Vagina (tissue), 2 donors: ENCODE data around the gene CORO2B. TPM values are rescaled to one million over a fixed set of nuclear protein-coding genes. Genes with fewer than 3 reads are reported as not detected.

Experiments
- DNase-seq, 2 donors: peaks; one replicate each; pipeline ENCODE4 v3.0.0-alpha.2; 2017; ENCODE audit errors: extremely low spot score in 2 of 2
- H3K27ac ChIP-seq: fragments of 200-600 bp; sonication (generic); one replicate; pipeline ENCODE4 v1.5.1; 2019
- H3K27me3 ChIP-seq: fragments of 200-600 bp; sonication (generic); one replicate; pipeline ENCODE4 v1.5.1; 2019
- H3K36me3 ChIP-seq, 2 donors: fragments of 200-600 bp; sonication (generic); one replicate each; pipeline ENCODE4 v1.5.1; 2017 to 2019
- H3K4me1 ChIP-seq: fragments of 200-600 bp; sonication (generic); one replicate; pipeline ENCODE4 v1.5.1; 2019
- H3K4me3 ChIP-seq, 2 donors: fragments of 200-600 bp; sonication (generic); 1 replicate in 1 of 2; 2 replicates in 1 of 2; pipeline ENCODE4 v1.5.1; 2016 to 2019
- H3K9me3 ChIP-seq: fragments of 200-600 bp; sonication (generic); one replicate; pipeline ENCODE4 v1.5.1; 2019
- POLR2A ChIP-seq, 2 donors: fragments of 450-650 bp; IDR thresholded peaks; one replicate each; pipeline ENCODE4 v1.6.1; 2017; ENCODE audit warnings: antibody characterized with exemption in 2 of 2, mild to moderate bottlenecking in 2 of 2, moderate library complexity in 2 of 2
- POLR2AphosphoS5 ChIP-seq, 2 donors: sonication (generic); formaldehyde crosslinking; IDR thresholded peaks; one replicate each; pipeline ENCODE4 v1.9.0; 2017; ENCODE audit warnings: antibody characterized with exemption in 2 of 2, mild to moderate bottlenecking in 2 of 2, low read depth in 1 of 2; ENCODE audit not compliant: insufficient read depth in 1 of 2
- intact Hi-C: fragments of 100-400 bp; cut with DNase I; formaldehyde crosslinking; loops from one replicate; pipeline ENCODE4 v1.15.1; 2023
- total RNA-seq: library from RNA; depleted of rRNA; stranded (reverse); fragments of >200 nt; gene quantifications from one replicate; pipeline ENCODE4 v1.2.3, GENCODE V29; 2016
- TF ChIP-seq, protein P1 (sequence below), 3 experiments: fragments of 450-650 bp in 2 of 3; fragments of 200-600 bp in 1 of 3; sonication (generic) in 1 of 3; IDR thresholded peaks; one replicate each; pipeline ENCODE4 v1.5.1; 2017 to 2019; ENCODE audit warnings: antibody characterized with exemption in 3 of 3, mild to moderate bottlenecking in 2 of 3, moderate library complexity in 2 of 3

The CORO2B gene
- total RNA-seq, 1 donor from 2014 or later: 4.7 TPM

DNA sequence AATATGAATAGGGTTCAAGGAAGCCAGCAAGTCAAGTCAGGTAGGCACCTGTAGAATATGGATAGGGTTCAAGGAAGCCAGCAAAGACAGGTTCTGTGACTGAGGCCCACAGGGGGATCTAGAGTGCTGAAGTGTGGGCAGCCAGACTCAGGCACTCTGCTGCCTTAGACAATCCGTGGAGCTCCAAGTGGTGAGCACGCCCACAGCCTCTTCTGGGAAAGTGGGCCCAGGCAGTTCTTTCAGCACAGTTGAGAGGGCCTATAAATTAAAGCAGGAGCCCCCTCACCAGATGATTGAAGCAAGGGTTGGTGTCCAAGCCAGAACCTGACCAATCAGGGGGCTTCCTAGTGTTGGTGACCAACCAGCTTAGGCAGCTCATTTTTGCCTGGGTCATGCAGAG lies 190.9 kb downstream of the CORO2B start:
- Histone ChIP-seq H3K36me3 (no peaks in the 10 kb centered on the region), H3K4me3 (no peak overlapping the region), H3K4me1 (no peaks in the 10 kb centered on the region), H3K27ac (no peak overlapping the region), H3K27me3 (no peaks in the 10 kb centered on the region), H3K9me3 (no peaks in the 10 kb centered on the region)
- DNase-seq: peak; percentile 4 to 44
- intact Hi-C loops: no loop called here
- TF ChIP-seq POLR2AphosphoS5 (IDR thresholded peaks at IDR 0.05; ENCODE audit: insufficient read depth in 1 of 2, low read depth in 1 of 2) (no peak), POLR2A (IDR thresholded peaks at IDR 0.05) (no peak)
- TF ChIP-seq, protein P1, sequence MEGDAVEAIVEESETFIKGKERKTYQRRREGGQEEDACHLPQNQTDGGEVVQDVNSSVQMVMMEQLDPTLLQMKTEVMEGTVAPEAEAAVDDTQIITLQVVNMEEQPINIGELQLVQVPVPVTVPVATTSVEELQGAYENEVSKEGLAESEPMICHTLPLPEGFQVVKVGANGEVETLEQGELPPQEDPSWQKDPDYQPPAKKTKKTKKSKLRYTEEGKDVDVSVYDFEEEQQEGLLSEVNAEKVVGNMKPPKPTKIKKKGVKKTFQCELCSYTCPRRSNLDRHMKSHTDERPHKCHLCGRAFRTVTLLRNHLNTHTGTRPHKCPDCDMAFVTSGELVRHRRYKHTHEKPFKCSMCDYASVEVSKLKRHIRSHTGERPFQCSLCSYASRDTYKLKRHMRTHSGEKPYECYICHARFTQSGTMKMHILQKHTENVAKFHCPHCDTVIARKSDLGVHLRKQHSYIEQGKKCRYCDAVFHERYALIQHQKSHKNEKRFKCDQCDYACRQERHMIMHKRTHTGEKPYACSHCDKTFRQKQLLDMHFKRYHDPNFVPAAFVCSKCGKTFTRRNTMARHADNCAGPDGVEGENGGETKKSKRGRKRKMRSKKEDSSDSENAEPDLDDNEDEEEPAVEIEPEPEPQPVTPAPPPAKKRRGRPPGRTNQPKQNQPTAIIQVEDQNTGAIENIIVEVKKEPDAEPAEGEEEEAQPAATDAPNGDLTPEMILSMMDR (IDR thresholded peaks at IDR 0.05): no peak

DNA sequence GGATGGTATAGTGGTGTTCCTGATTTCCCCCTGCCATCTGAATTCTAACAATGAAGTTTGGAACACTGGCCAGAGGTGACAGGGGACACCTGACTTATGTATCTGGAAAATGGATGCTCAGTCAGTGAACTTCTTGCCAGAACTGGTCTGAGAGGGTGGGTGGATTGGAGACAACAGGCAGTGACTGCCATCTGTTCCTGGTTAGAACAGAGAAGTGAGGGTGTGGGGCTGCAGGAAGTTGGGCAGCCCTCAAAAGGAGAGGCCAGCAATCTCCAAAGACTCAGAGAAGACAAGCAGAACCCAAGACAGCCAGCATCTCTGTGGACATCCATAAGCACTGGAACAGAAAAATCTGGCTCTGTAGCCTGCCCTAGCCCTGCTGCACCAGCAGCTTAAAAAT lies 191.4 kb downstream of the CORO2B start:
- Histone ChIP-seq H3K4me3 (no peak overlapping the region), H3K27ac (no peak overlapping the region), H3K4me1 (no peaks in the 10 kb centered on the region), H3K36me3 (no peaks in the 10 kb centered on the region), H3K9me3 (no peaks in the 10 kb centered on the region), H3K27me3 (no peaks in the 10 kb centered on the region)
- peak; percentile 64 to 77 for DNase-seq
- TF ChIP-seq POLR2AphosphoS5 (IDR thresholded peaks at IDR 0.05; ENCODE audit: insufficient read depth in 1 of 2, low read depth in 1 of 2) (no peak), POLR2A (IDR thresholded peaks at IDR 0.05) (no peak)
- TF ChIP-seq, protein P1 (IDR thresholded peaks at IDR 0.05): no peak
- intact Hi-C loops: no loop called here

DNA sequence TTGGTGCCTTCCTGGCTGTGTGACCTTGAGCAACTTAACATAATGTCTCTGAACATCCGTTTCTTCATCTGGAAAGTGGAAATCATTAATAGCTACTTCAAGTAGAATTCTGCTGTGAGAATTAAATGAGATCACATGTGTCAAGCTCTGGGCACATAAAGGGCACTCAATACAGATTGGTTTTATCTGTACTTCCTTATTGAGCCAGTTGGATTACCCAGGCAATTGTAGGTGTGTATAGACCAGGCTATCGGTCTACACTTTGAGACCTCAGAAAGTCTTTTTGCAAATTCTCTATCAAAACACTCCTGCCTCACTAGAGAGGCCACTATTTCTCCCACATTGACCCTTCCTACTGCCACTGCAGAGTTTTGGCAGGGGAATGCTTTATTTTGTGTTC lies 194.2 kb downstream of the CORO2B start:
- Histone ChIP-seq H3K9me3 (no peaks in the 10 kb centered on the region), H3K4me3 (no peak overlapping the region), H3K27me3 (no peaks in the 10 kb centered on the region), H3K27ac (no peak overlapping the region), H3K36me3 (peaks cover 0 to 6% of the 10 kb centered on the region in 2 donors), H3K4me1 (peaks cover 17% of the 10 kb centered on the region)
- TF ChIP-seq, protein P1 (IDR thresholded peaks at IDR 0.05): no peak
- TF ChIP-seq POLR2AphosphoS5 (IDR thresholded peaks at IDR 0.05; ENCODE audit: insufficient read depth in 1 of 2, low read depth in 1 of 2) (no peak), POLR2A (IDR thresholded peaks at IDR 0.05) (no peak)
- DNase-seq: no peak
- intact Hi-C loops: no loop called here

DNA sequence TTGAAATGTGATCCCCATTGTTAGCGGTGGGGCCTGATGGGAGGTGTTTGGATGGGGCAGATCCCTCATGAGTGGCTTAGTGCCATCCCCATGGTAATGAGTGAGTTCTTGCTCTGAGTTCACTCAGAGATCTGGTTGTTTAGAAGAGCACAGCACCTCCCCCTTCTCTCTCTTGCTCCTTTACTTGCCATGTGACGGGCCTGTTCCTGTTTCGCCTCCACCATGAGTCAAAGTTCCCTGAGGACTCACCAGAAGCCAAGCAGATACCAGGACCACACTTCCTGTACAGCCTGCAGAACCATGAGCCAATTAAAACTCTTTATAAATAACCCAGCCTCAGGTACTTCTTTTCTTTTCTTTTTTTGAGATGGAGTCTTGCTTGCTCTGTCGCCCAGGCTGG lies 195.3 kb downstream of the CORO2B start:
- H3K4me3 ChIP-seq: no peak overlapping the region
- peaks cover 0 to 7% of the 10 kb centered on the region in 2 donors for H3K36me3 ChIP-seq
- intact Hi-C loops: no loop called here
- DNase-seq: peak; percentile 31 to 72
- TF ChIP-seq POLR2AphosphoS5 (IDR thresholded peaks at IDR 0.05; ENCODE audit: insufficient read depth in 1 of 2, low read depth in 1 of 2): no peak
- TF ChIP-seq, protein P1 (IDR thresholded peaks at IDR 0.05): no peak
- TF ChIP-seq POLR2A (IDR thresholded peaks at IDR 0.05): no peak
- no peaks in the 10 kb centered on the region for H3K27me3 ChIP-seq
- H3K27ac ChIP-seq: no peak overlapping the region
- peaks cover 17% of the 10 kb centered on the region for H3K4me1 ChIP-seq
- no peaks in the 10 kb centered on the region for H3K9me3 ChIP-seq

DNA sequence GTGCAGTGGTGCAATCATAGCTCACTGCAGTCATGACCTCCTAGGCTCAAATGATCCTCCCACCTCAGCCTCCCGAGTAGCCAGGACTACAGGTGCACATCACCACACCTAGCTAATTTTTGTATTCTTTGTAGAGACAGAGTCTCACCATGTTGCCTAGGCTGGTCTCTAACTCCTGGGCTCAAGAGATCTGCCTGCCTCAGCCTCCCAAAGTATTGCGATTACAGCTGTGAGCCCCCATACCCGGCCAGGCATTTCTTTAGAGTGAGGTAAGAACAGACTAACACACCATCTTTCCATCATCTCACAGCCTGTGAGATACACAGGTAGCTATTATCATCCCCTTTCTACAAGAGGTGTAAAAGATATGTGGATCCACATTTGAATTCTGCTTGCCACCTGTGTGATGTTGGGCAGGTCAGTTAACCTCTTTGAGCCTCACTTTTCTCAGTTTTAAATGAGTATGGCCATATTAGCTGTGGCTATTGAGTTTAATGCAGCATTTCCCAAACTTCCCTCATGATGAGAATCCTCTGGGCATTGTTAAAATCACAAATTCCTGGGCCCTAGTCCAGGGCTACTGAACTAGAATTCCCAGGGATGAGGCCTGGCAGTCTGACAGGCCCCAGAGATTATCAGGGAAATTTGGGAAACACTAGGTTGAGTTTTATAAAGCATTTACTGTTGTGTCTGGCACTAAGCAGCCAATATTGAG lies 195.9 kb downstream of the CORO2B start:
- peak overlapping the region; percentile 23 for H3K27ac ChIP-seq
- peaks cover 17% of the 10 kb centered on the region for H3K4me1 ChIP-seq
- DNase-seq: peak in 1 of 2 donors; percentile 81
- no peak overlapping the region for H3K4me3 ChIP-seq
- TF ChIP-seq POLR2AphosphoS5 (IDR thresholded peaks at IDR 0.05; ENCODE audit: insufficient read depth in 1 of 2, low read depth in 1 of 2): no peak
- TF ChIP-seq POLR2A (IDR thresholded peaks at IDR 0.05): no peak
- no peaks in the 10 kb centered on the region for H3K27me3 ChIP-seq
- peaks cover 0 to 13% of the 10 kb centered on the region in 2 donors for H3K36me3 ChIP-seq
- H3K9me3 ChIP-seq: no peaks in the 10 kb centered on the region
- intact Hi-C loops: loop anchor here (5.0 kb wide), 1 partner anchor 43 kb away; no protein-coding TSS in a partner anchor
